DOHH2 (cell line): Measurements from ENCODE around the gene EIF4E2.
A peak's percentile ranks its signal among the peaks of the same experiment; 100 is the strongest.

Experiments
- H3F3A ChIP-seq: fragments of 200-600 bp; sonication (generic), shearing (Covaris generic); 2 replicates; pipeline ENCODE4 v1.6.0; 2016; ENCODE audit warnings: antibody characterized with exemption, mild to moderate bottlenecking; ENCODE audit not compliant: control insufficient read depth, insufficient read depth
- H3K27ac ChIP-seq: fragments of 200-600 bp; sonication (generic); 2 replicates; pipeline ENCODE4 v1.5.1; 2014; ENCODE audit warnings: low read depth, mild to moderate bottlenecking, low read length, moderate library complexity
- H3K27me3 ChIP-seq: fragments of 200-600 bp; sonication (generic); 2 replicates; pipeline ENCODE4 v1.6.1; 2014; ENCODE audit warnings: mild to moderate bottlenecking, low read length, mixed read lengths; ENCODE audit not compliant: control insufficient read depth
- H3K36me3 ChIP-seq: fragments of 200-600 bp; sonication (generic); 2 replicates; pipeline ENCODE4 v1.6.1; 2014; ENCODE audit warnings: mild to moderate bottlenecking, low read length, moderate library complexity, mixed read lengths; ENCODE audit not compliant: control insufficient read depth
- H3K4me1 ChIP-seq: fragments of 200-600 bp; sonication (generic); 2 replicates; pipeline ENCODE4 v1.6.1; 2014; ENCODE audit warnings: mild to moderate bottlenecking, low read length, mixed read lengths; ENCODE audit not compliant: control insufficient read depth
- H3K4me2 ChIP-seq: fragments of 200-600 bp; sonication (generic); 2 replicates; pipeline ENCODE4 v1.6.0; 2014; ENCODE audit warnings: mild to moderate bottlenecking, low read length, moderate library complexity
- H3K4me3 ChIP-seq: fragments of 200-600 bp; sonication (generic); 2 replicates; pipeline ENCODE4 v1.5.1; 2014; ENCODE audit warnings: mild to moderate bottlenecking, low read length, mixed read lengths
- H3K79me2 ChIP-seq: fragments of 200-600 bp; sonication (generic); 2 replicates; pipeline ENCODE4 v1.6.1; 2014; ENCODE audit warnings: mild to moderate bottlenecking, low read length, mixed read lengths; ENCODE audit not compliant: control insufficient read depth
- H3K9me2 ChIP-seq: fragments of 200-600 bp; sonication (generic); replicated peaks from 2 replicates; pipeline ENCODE4 v1.6.1; 2014; ENCODE audit warnings: mild to moderate bottlenecking, low read length, mixed read lengths; ENCODE audit not compliant: control insufficient read depth
- H3K9me3 ChIP-seq: fragments of 200-600 bp; sonication (generic); 2 replicates; pipeline ENCODE4 v1.6.1; 2014; ENCODE audit warnings: antibody characterized with exemption, low read length, mixed read lengths; ENCODE audit not compliant: control insufficient read depth, insufficient read depth
- H4K20me1 ChIP-seq: fragments of 200-600 bp; sonication (generic); 2 replicates; pipeline ENCODE4 v1.6.0; 2014; ENCODE audit warnings: low read depth, mild to moderate bottlenecking, antibody characterized with exemption, low read length, moderate library complexity; ENCODE audit not compliant: control insufficient read depth, insufficient read depth
- CTCF ChIP-seq: fragments of 200-600 bp; sonication (generic); IDR thresholded peaks from one replicate; pipeline ENCODE4 v1.5.1; 2014; ENCODE audit warnings: antibody characterized with exemption, mild to moderate bottlenecking, low read depth, low read length; ENCODE audit not compliant: poor library complexity, severe bottlenecking
- EZH2phosphoT487 ChIP-seq: fragments of 200-600 bp; sonication (generic); IDR thresholded peaks from 2 replicates; pipeline ENCODE4 v1.6.1; 2017; ENCODE audit warnings: borderline replicate concordance, mild to moderate bottlenecking, antibody characterized with exemption, low read length, moderate library complexity, mixed read lengths

EIF4E2 gene

GRCh38 chr2:232547991-232548390, 2.5 kb upstream of the EIF4E2 start:
- Histone ChIP-seq H3K9me3 (no peaks in the 10 kb centered on the region), H3K4me1 (peaks cover 26% of the 10 kb centered on the region), H3K4me3 (no peak overlapping the region), H3K27ac (no peak overlapping the region), H3K27me3 (no peaks in the 10 kb centered on the region), H3F3A (no peaks in the 10 kb centered on the region), H4K20me1 (peaks cover 3% of the 10 kb centered on the region; the same call in 1 of the 2 replicates), H3K9me2 (no peaks in the 10 kb centered on the region), H3K4me2 (0 out of 2 replicates have a peak overlapping the region, but pooled peaks have one; percentile 3), H3K79me2 (peaks cover 76% of the 10 kb centered on the region), H3K36me3 (peaks cover 54% of the 10 kb centered on the region)
- TF ChIP-seq EZH2phosphoT487 (no peak), CTCF (no peak)

GRCh38 chr2:232549655-232550353, 685 bp upstream of the EIF4E2 start:
- peak overlapping the region; percentile 100 for H3K4me3 ChIP-seq
- H3K27ac ChIP-seq: peak overlapping the region; percentile 80
- H3K4me1 ChIP-seq: peaks cover 28% of the 10 kb centered on the region
- H3F3A ChIP-seq: no peaks in the 10 kb centered on the region
- H3K36me3 ChIP-seq: peaks cover 64% of the 10 kb centered on the region
- H3K9me3 ChIP-seq: no peaks in the 10 kb centered on the region
- H3K27me3 ChIP-seq: no peaks in the 10 kb centered on the region
- H3K9me2 ChIP-seq: no peaks in the 10 kb centered on the region
- H4K20me1 ChIP-seq: 0 out of 2 replicates have a peak, but pooled peaks cover 6% of the 10 kb centered on the region
- no peak for TF ChIP-seq CTCF
- TF ChIP-seq EZH2phosphoT487: no peak
- H3K79me2 ChIP-seq: peaks cover 94% of the 10 kb centered on the region
- peak overlapping the region; percentile 81 for H3K4me2 ChIP-seq

GRCh38 chr2:232551250-232551638, 755 bp downstream of the EIF4E2 start:
- H4K20me1 ChIP-seq: 0 out of 2 replicates have a peak, but pooled peaks cover 6% of the 10 kb centered on the region
- no peaks in the 10 kb centered on the region for H3K9me3 ChIP-seq
- peaks cover 70% of the 10 kb centered on the region for H3K36me3 ChIP-seq
- peaks cover 97% of the 10 kb centered on the region for H3K79me2 ChIP-seq
- TF ChIP-seq EZH2phosphoT487: no peak
- no peak for TF ChIP-seq CTCF
- H3K27me3 ChIP-seq: no peaks in the 10 kb centered on the region
- H3K27ac ChIP-seq: peak overlapping the region; percentile 80
- H3K4me1 ChIP-seq: peaks cover 28% of the 10 kb centered on the region
- H3K4me2 ChIP-seq: peak overlapping the region; percentile 81
- no peaks in the 10 kb centered on the region for H3F3A ChIP-seq
- no peaks in the 10 kb centered on the region for H3K9me2 ChIP-seq
- peak overlapping the region; percentile 100 for H3K4me3 ChIP-seq
